Measurements from ENCODE around the gene ABCA12. TPM values are rescaled to one million over a fixed set of nuclear protein-coding genes. Genes with fewer than 3 reads are reported as not detected.
"Not testable (repeated sequence)": the region's sequence is repeated elsewhere in the genome, so short reads cannot be mapped to it uniquely, and the experiment has no call there.

Gene ABCA12
- total RNA-seq, 1 donor from 2014 or later = not detected

GRCh38 chr2:215171796-215172195 lies 33.4 kb upstream of the ABCA12 start:
- Mint-ChIP-seq H3K36me3 (ENCODE audit: low read depth) (no peaks in the 10 kb centered on the region), H3K4me3 (no peak overlapping the region), H3K27ac (no peak overlapping the region), H3K4me1 (peaks cover 8% of the 10 kb centered on the region), H3K27me3 (no peaks in the 10 kb centered on the region), H3K9me3 (no peaks in the 10 kb centered on the region)
- ATAC-seq (ENCODE audit: low read depth) = no peak
- intact Hi-C loops (cut with micrococcal nuclease) = no loop called here
- TF ChIP-seq CTCF (IDR thresholded peaks at IDR 0.05) = no peak
- ChIA-PET POLR2A (no interaction called here), CTCF (no interaction called here)
- no peak for DNase-seq

GRCh38 chr2:215171151-215171550 lies 32.7 kb upstream of the ABCA12 start:
- ChIA-PET CTCF (no interaction called here), POLR2A (no interaction called here)
- peak overlapping the region; percentile 40 for H3K4me3 Mint-ChIP-seq
- intact Hi-C loops (cut with micrococcal nuclease) = no loop called here
- ATAC-seq (ENCODE audit: low read depth) (no peak), DNase-seq (no peak)
- H3K27me3 Mint-ChIP-seq = no peaks in the 10 kb centered on the region
- H3K36me3 Mint-ChIP-seq (ENCODE audit: low read depth) = no peaks in the 10 kb centered on the region
- peaks cover 8% of the 10 kb centered on the region for H3K4me1 Mint-ChIP-seq
- no peak overlapping the region for H3K27ac Mint-ChIP-seq
- no peaks in the 10 kb centered on the region for H3K9me3 Mint-ChIP-seq
- no peak for TF ChIP-seq CTCF (IDR thresholded peaks at IDR 0.05)

- CTCF ChIA-PET; H3K27ac Mint-ChIP-seq; H3K4me3 Mint-ChIP-seq; intact Hi-C loops (cut with micrococcal nuclease); H3K36me3 Mint-ChIP-seq (ENCODE audit: low read depth); H3K4me1 Mint-ChIP-seq; H3K9me3 Mint-ChIP-seq; POLR2A ChIA-PET; DNase-seq; H3K27me3 Mint-ChIP-seq; ATAC-seq (ENCODE audit: low read depth): not testable (repeated sequence)
These were observed 28.1 kb upstream of the ABCA12 start for GRCh38 chr2:215166505-215166904.

- H3K9me3 Mint-ChIP-seq; ATAC-seq (ENCODE audit: low read depth); H3K36me3 Mint-ChIP-seq (ENCODE audit: low read depth); H3K4me1 Mint-ChIP-seq; POLR2A ChIA-PET; H3K4me3 Mint-ChIP-seq; H3K27ac Mint-ChIP-seq; intact Hi-C loops (cut with micrococcal nuclease); DNase-seq; H3K27me3 Mint-ChIP-seq; CTCF ChIA-PET: not testable (repeated sequence)
These were observed 24.9 kb upstream of the ABCA12 start for GRCh38 chr2:215163319-215163718.

- Mint-ChIP-seq H3K4me3 (no peak overlapping the region), H3K27ac (no peak overlapping the region), H3K9me3 (peaks cover 4% of the 10 kb centered on the region), H3K27me3 (no peaks in the 10 kb centered on the region), H3K36me3 (ENCODE audit: low read depth) (no peaks in the 10 kb centered on the region), H3K4me1 (no peaks in the 10 kb centered on the region)
- TF ChIP-seq CTCF (IDR thresholded peaks at IDR 0.05) = no peak
- DNase-seq (no peak), ATAC-seq (ENCODE audit: low read depth) (no peak)
- intact Hi-C loops (cut with micrococcal nuclease) = no loop called here
- ChIA-PET CTCF (no interaction called here), POLR2A (no interaction called here)
These were observed 22.9 kb upstream of the ABCA12 start for GRCh38 chr2:215161301-215161829.

GRCh38 chr2:215160081-215160480 lies 21.7 kb upstream of the ABCA12 start:
- H3K4me1 Mint-ChIP-seq = no peaks in the 10 kb centered on the region
- no peak overlapping the region for H3K27ac Mint-ChIP-seq
- intact Hi-C loops (cut with micrococcal nuclease) = no loop called here
- H3K27me3 Mint-ChIP-seq = no peaks in the 10 kb centered on the region
- POLR2A ChIA-PET = no interaction called here
- no peaks in the 10 kb centered on the region for H3K36me3 Mint-ChIP-seq (ENCODE audit: low read depth)
- no peak overlapping the region for H3K4me3 Mint-ChIP-seq
- TF ChIP-seq CTCF (IDR thresholded peaks at IDR 0.05) = no peak
- peaks cover 2% of the 10 kb centered on the region for H3K9me3 Mint-ChIP-seq
- no peak for ATAC-seq (ENCODE audit: low read depth)
- no peak for DNase-seq
- CTCF ChIA-PET = no interaction called here

Measured in activated B cell treated with CpG ODN at 0.5 μM for 24 hours (primary cell).